WERI-Rb-1 (cell line): Measurements from ENCODE around the gene CEP85L.

Experiments used
- DNase-seq: peaks from one replicate; pipeline ENCODE4 v3.0.0-alpha.2; 2020
- H3K27ac ChIP-seq: fragments of 250-450 bp; sonication (Bioruptor Pico); 2 replicates; pipeline ENCODE4 v1.5.1; 2020; ENCODE audit warnings: mild to moderate bottlenecking, moderate library complexity
- H3K27me3 ChIP-seq: fragments of 250-450 bp; sonication (Bioruptor Pico); 2 replicates; pipeline ENCODE4 v1.5.1; 2021; ENCODE audit warnings: mild to moderate bottlenecking, low read depth, moderate library complexity; ENCODE audit not compliant: insufficient read depth, severe bottlenecking
- H3K36me3 ChIP-seq: fragments of 250-450 bp; sonication (Bioruptor Pico); 2 replicates; pipeline ENCODE4 v1.5.1; 2020; ENCODE audit warnings: mild to moderate bottlenecking, moderate library complexity
- H3K4me3 ChIP-seq: 2 replicates; pipeline ENCODE4 v1.5.1; 2011; ENCODE audit warnings: low read depth, mild to moderate bottlenecking, control low read depth, low read length
- H3K9me3 ChIP-seq: fragments of 250-450 bp; sonication (Bioruptor Pico); 2 replicates; pipeline ENCODE4 v1.5.1; 2021; ENCODE audit warnings: mild to moderate bottlenecking, moderate library complexity; ENCODE audit not compliant: severe bottlenecking
- CTCF ChIP-seq: IDR thresholded peaks from 2 replicates; pipeline ENCODE4 v1.5.1; 2011; ENCODE audit warnings: low read depth, mild to moderate bottlenecking, control low read depth, inconsistent platforms, low read length

CEP85L gene

GRCh38 chr6:118602300-118602699, 49.1 kb downstream of the CEP85L start:
- no peaks in the 10 kb centered on the region for H3K9me3 ChIP-seq
- no peak for DNase-seq
- no peak overlapping the region for H3K27ac ChIP-seq
- no peak overlapping the region for H3K4me3 ChIP-seq
- TF ChIP-seq CTCF, result no peak
- H3K27me3 ChIP-seq, result no peaks in the 10 kb centered on the region
- H3K36me3 ChIP-seq, result no peaks in the 10 kb centered on the region

- DNase-seq, result no peak
- H3K4me3 ChIP-seq, result no peak overlapping the region
- no peaks in the 10 kb centered on the region for H3K9me3 ChIP-seq
- TF ChIP-seq CTCF, result no peak
- H3K36me3 ChIP-seq, result no peaks in the 10 kb centered on the region
- no peaks in the 10 kb centered on the region for H3K27me3 ChIP-seq
- no peak overlapping the region for H3K27ac ChIP-seq
These were observed 53.1 kb downstream of the CEP85L start for GRCh38 chr6:118598324-118598723.

GRCh38 chr6:118597636-118598035, 53.8 kb downstream of the CEP85L start:
- H3K36me3 ChIP-seq, result no peaks in the 10 kb centered on the region
- TF ChIP-seq CTCF, result no peak
- H3K27me3 ChIP-seq, result no peaks in the 10 kb centered on the region
- H3K9me3 ChIP-seq, result no peaks in the 10 kb centered on the region
- H3K4me3 ChIP-seq, result no peak overlapping the region
- DNase-seq, result no peak
- H3K27ac ChIP-seq, result no peak overlapping the region

GRCh38 chr6:118596774-118597320, 54.5 kb downstream of the CEP85L start:
- TF ChIP-seq CTCF, result no peak
- Histone ChIP-seq H3K9me3 (no peaks in the 10 kb centered on the region), H3K27me3 (no peaks in the 10 kb centered on the region), H3K36me3 (no peaks in the 10 kb centered on the region), H3K4me3 (no peak overlapping the region), H3K27ac (no peak overlapping the region)
- no peak for DNase-seq

- Histone ChIP-seq H3K9me3 (no peaks in the 10 kb centered on the region), H3K27me3 (no peaks in the 10 kb centered on the region), H3K36me3 (no peaks in the 10 kb centered on the region), H3K4me3 (no peak overlapping the region), H3K27ac (no peak overlapping the region)
- no peak for DNase-seq
- TF ChIP-seq CTCF, result no peak
These were observed 56.5 kb downstream of the CEP85L start for GRCh38 chr6:118594877-118595276.

- TF ChIP-seq CTCF, result no peak
- no peak for DNase-seq
- H3K27ac ChIP-seq, result no peak overlapping the region
- H3K4me3 ChIP-seq, result no peak overlapping the region
- no peaks in the 10 kb centered on the region for H3K9me3 ChIP-seq
- H3K36me3 ChIP-seq, result no peaks in the 10 kb centered on the region
- H3K27me3 ChIP-seq, result no peaks in the 10 kb centered on the region
These were observed 59.5 kb downstream of the CEP85L start for GRCh38 chr6:118591897-118592296.
